Psoas muscle (tissue), 8 donors: Measurements from ENCODE around the gene PON2. TPM values are rescaled to one million over a fixed set of nuclear protein-coding genes. Genes with fewer than 3 reads are reported as not detected.
"Not testable (repeated sequence)": the region's sequence is repeated elsewhere in the genome, so short reads cannot be mapped to it uniquely, and the experiment has no call there.

Experiments used
- ATAC-seq, 4 donors: fragments of 200-7000 bp; cut with Tn5 transposase; one replicate each; pipeline ENCODE4 v1.9.1; 2020; ENCODE audit warnings: moderate library complexity in 3 of 4, mild to moderate bottlenecking in 2 of 4
- DNase-seq, 2 donors: peaks; one replicate each; pipeline ENCODE4 v3.0.0-alpha.2; 2020
- H3K27ac ChIP-seq: fragments of 200-600 bp; one replicate; pipeline ENCODE4 v1.8.0; 2022
- H3K27me3 ChIP-seq, 3 donors: fragments of 200-600 bp in 1 of 3; one replicate each; pipeline versions ENCODE4 v1.6.1 to v1.8.0; 2013 to 2022; ENCODE audit warnings: low read length in 2 of 3, mild to moderate bottlenecking in 2 of 3, moderate library complexity in 1 of 3; ENCODE audit not compliant: insufficient read depth in 3 of 3
- H3K36me3 ChIP-seq, 2 donors: fragments of 200-600 bp in 1 of 2; one replicate each; pipeline versions ENCODE4 v1.6.1 to v1.8.0; 2013 to 2022; ENCODE audit warnings: low read depth in 1 of 2, mild to moderate bottlenecking in 1 of 2, moderate library complexity in 1 of 2; ENCODE audit not compliant: insufficient read depth in 1 of 2
- H3K4me1 ChIP-seq: fragments of 200-600 bp; one replicate; pipeline ENCODE4 v1.8.0; 2022
- H3K4me3 ChIP-seq: fragments of 200-600 bp; one replicate; pipeline ENCODE4 v1.8.0; 2022; ENCODE audit warnings: mild to moderate bottlenecking
- H3K9me3 ChIP-seq: fragments of 200-600 bp; one replicate; pipeline ENCODE4 v1.8.0; 2022
- WGBS, 3 donors: extraction: QIAGEN DNeasy Blood & Tissue Kit; methylation state at CpG; one replicate each; pipeline versions ENCODE4 v1.1.6 to v1.1.7; 2013; 5-methylcytosine and 5-hydroxymethylcytosine counted together
- intact Hi-C, 2 donors: fragments of 100-400 bp; cut with DNase I; formaldehyde crosslinking; loops; one replicate each; pipeline versions ENCODE4 v1.11.0 to v1.14.2; 2022
- polyA plus RNA-seq, 3 donors: library from polyadenylated mRNA; stranded (reverse); fragments of 200-250 nt; gene quantifications; one replicate each; pipeline ENCODE4 v1.2.3, GENCODE V29; 2013
- total RNA-seq, 4 donors: library from RNA; stranded (reverse); fragmentation: NEBNext Ultra II Directional in 2 of 4; extraction: Animal tissue kit (Norgen Biotek cat#: 25700) in 2 of 4; gene quantifications; one replicate each; pipeline versions ENCODE4 v1.2.1 to v1.2.4, GENCODE V29; 2021 to 2023
- TF ChIP-seq, protein P1 (sequence below): fragments of 200-600 bp; IDR thresholded peaks from one replicate; pipeline ENCODE4 v1.8.0; 2022; ENCODE audit warnings: antibody characterized with exemption
- donor health status: healthy with polysubstance abuse.
- donor health status: DM: no; HTN: no; CAD: no; lungs with moderate emphysema.
- donor health status: Bipolar disorder and iron deficiency.
- donor health status: healthy.
- donor health status: DM: yes; HTN: yes; CAD: no.
- donor health status: DM: no; HTN: no; CAD: no.
- donor health status: DM: no; HTN: no; CAD: no.
- donor health status: DM: yes; HTN: yes; CAD: no.

PON2 gene
- total and polyA plus RNA-seq, 7 donors: 10.8 to 25.2 (median 14.5) TPM

- WGBS, 3 donors: 94 to 95% (median 94%) methylated on average over 7 of the region's 7 CpGs
- no peak overlapping the region for H3K4me3 ChIP-seq
- intact Hi-C loops: no loop called here
- peaks cover 0 to 5% (median 0%) of the 10 kb centered on the region in 3 donors for H3K27me3 ChIP-seq
- TF ChIP-seq, protein P1, sequence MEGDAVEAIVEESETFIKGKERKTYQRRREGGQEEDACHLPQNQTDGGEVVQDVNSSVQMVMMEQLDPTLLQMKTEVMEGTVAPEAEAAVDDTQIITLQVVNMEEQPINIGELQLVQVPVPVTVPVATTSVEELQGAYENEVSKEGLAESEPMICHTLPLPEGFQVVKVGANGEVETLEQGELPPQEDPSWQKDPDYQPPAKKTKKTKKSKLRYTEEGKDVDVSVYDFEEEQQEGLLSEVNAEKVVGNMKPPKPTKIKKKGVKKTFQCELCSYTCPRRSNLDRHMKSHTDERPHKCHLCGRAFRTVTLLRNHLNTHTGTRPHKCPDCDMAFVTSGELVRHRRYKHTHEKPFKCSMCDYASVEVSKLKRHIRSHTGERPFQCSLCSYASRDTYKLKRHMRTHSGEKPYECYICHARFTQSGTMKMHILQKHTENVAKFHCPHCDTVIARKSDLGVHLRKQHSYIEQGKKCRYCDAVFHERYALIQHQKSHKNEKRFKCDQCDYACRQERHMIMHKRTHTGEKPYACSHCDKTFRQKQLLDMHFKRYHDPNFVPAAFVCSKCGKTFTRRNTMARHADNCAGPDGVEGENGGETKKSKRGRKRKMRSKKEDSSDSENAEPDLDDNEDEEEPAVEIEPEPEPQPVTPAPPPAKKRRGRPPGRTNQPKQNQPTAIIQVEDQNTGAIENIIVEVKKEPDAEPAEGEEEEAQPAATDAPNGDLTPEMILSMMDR: no peak
- no peaks in the 10 kb centered on the region for H3K4me1 ChIP-seq
- no peaks in the 10 kb centered on the region for H3K36me3 ChIP-seq
- H3K27ac ChIP-seq: no peak overlapping the region
- no peak for DNase-seq
- H3K9me3 ChIP-seq: no peaks in the 10 kb centered on the region
- no peak for ATAC-seq
Observed at GRCh38 chr7:95389516-95389915, 45.3 kb downstream of the PON2 start.

- WGBS, 3 donors: 97 to 98% (median 98%) methylated on average over 7 to 10 of the region's 10 CpGs
- H3K4me1 ChIP-seq, H3K36me3 ChIP-seq, H3K9me3 ChIP-seq, H3K27me3 ChIP-seq, DNase-seq, H3K27ac ChIP-seq, ATAC-seq, intact Hi-C loops, H3K4me3 ChIP-seq: not testable (repeated sequence)
Observed at GRCh38 chr7:95379457-95379856, 55.4 kb downstream of the PON2 start.

- Histone ChIP-seq H3K4me1 (no peaks in the 10 kb centered on the region), H3K9me3 (no peaks in the 10 kb centered on the region), H3K4me3 (no peak overlapping the region), H3K36me3 (no peaks in the 10 kb centered on the region), H3K27ac (no peak overlapping the region), H3K27me3 (no peaks in the 10 kb centered on the region)
- 90 to 94% (median 92%) methylated on average over 18 of the region's 18 CpGs for WGBS, 3 donors
- ATAC-seq (no peak), DNase-seq (no peak)
- TF ChIP-seq, protein P1: no peak
- intact Hi-C loops: no loop called here
Observed at GRCh38 chr7:95376632-95377400, 58.0 kb downstream of the PON2 start.

DNA sequence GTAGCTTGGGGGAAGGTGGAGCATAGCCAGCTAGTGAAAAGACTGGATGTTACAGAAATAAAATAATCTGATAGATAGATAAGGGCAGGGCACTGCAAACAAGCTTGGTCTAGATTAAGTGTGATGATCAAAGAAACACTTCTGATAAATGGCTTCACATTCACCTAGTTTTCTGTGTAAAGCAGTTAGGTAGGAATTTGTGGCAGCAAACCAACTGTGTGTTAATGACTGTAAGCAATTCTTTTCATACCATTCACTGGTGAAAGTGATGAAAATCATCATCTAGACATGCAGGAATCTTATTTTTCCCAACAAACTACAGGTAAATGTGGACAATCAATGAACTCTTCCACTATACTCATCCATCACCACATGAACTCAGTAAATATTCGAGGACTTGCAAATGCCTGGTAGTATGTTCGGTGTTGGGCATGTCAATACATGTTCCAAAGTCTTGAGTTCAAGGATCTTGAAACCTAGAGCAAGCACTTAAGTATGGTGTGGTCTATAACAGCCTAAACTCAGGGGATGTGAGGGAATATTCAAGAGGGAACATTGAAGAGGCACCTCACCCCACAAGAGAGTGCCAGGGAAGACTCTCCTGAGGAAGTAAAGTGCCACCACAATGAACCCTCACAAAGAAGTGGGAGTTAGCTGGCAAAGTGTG lies 59.1 kb downstream of the PON2 start:
- intact Hi-C loops: no loop called here
- 90 to 92% (median 92%) methylated on average over 2 of the region's 2 CpGs for WGBS, 3 donors

DNA sequence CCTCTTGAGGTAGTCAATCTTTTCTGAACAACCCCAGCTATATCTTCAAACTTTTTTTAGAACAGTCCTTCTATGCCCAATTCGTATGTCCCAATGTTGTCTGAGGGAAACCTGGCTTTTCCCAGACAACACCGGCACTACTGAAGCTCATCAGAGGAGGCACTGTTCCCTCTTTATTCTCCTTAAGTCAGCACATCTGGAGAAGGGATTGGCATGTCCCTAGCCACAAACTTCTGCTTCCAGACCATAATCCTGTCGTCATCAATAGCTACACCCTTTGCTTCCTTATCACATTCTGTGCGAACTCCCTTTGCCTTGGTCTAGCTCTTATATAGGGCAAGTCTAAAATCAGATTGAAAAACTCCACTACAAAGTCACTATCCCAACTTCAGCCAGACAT lies 61.5 kb downstream of the PON2 start:
- H3K36me3 ChIP-seq: no peaks in the 10 kb centered on the region
- TF ChIP-seq, protein P1: no peak
- intact Hi-C loops: no loop called here
- no peak for DNase-seq
- H3K4me3 ChIP-seq: no peak overlapping the region
- no peaks in the 10 kb centered on the region for H3K4me1 ChIP-seq
- no peaks in the 10 kb centered on the region for H3K9me3 ChIP-seq
- 81 to 92% (median 82%) methylated on average over 4 of the region's 4 CpGs for WGBS, 3 donors
- H3K27ac ChIP-seq: no peak overlapping the region
- H3K27me3 ChIP-seq: no peaks in the 10 kb centered on the region
- no peak for ATAC-seq

More for the DNA sequence above, 59.1 kb downstream of the PON2 start:
- H3K4me3 ChIP-seq: no peak overlapping the region
- H3K27ac ChIP-seq: no peak overlapping the region
- no peaks in the 10 kb centered on the region for H3K36me3 ChIP-seq
- DNase-seq (no peak), ATAC-seq (no peak)
- H3K27me3 ChIP-seq: no peaks in the 10 kb centered on the region
- TF ChIP-seq, protein P1: no peak
- H3K4me1 ChIP-seq: no peaks in the 10 kb centered on the region
- no peaks in the 10 kb centered on the region for H3K9me3 ChIP-seq
